ENCODE measurements around the gene SGTA.
"Not testable (repeated sequence)": the region's sequence is repeated elsewhere in the genome, so short reads cannot be mapped to it uniquely, and the experiment has no call there.

The SGTA gene

GRCh38 chr19:2820112-2820702 lies 37.1 kb upstream of the SGTA start:
- in situ Hi-C loops (cut with MboI; ENCODE audit: low sequenced_read_pairs, unreplicated experiment): no loop called here
- no peak for TF ChIP-seq CTCF (IDR thresholded peaks at IDR 0.05; ENCODE audit: borderline replicate concordance, control extremely low read depth, extremely low read depth, insufficient read depth, missing control alignments)
- DNase-seq (ENCODE audit: low spot score): peak; percentile 52

DNA sequence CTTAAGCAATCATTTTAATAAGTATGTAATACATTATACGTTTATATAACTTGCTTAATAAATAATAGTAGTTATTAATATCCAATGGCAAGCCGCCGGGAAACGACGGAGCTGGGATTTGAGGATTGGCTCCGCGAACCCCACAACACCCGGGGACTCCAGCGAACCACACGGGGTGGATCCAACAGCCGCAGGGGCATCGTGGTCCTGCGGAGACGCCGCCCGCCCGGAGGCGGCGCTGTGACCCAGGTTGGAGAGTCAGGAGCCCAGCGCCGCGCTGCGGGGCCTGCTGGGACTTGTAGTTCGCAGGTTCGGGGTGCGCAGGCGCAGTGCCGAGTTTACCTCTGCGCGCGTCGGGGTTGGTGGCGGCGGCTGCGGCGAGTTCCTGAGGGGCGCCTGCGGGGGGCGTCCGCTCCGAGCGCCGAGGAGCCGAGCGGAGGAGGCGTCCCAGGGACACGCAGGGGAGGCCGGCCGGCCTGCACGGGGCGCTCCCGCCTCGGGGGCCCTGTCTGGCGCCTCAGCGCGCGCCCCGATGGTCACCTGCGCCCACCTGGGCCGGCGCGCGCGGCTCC lies 36.6 kb upstream of the SGTA start, which contains the start of gene ZNF554:
ZNF554 (plus strand) TSS at position 329 of the 572 bp plus-strand sequence; CDS start at position 533, 204 bp downstream.
- in situ Hi-C loops (cut with MboI; ENCODE audit: low sequenced_read_pairs, unreplicated experiment): no loop called here
- DNase-seq (ENCODE audit: low spot score): peak; percentile 97
- TF ChIP-seq CTCF (IDR thresholded peaks at IDR 0.05; ENCODE audit: borderline replicate concordance, control extremely low read depth, extremely low read depth, insufficient read depth, missing control alignments): peak; percentile 93

DNA sequence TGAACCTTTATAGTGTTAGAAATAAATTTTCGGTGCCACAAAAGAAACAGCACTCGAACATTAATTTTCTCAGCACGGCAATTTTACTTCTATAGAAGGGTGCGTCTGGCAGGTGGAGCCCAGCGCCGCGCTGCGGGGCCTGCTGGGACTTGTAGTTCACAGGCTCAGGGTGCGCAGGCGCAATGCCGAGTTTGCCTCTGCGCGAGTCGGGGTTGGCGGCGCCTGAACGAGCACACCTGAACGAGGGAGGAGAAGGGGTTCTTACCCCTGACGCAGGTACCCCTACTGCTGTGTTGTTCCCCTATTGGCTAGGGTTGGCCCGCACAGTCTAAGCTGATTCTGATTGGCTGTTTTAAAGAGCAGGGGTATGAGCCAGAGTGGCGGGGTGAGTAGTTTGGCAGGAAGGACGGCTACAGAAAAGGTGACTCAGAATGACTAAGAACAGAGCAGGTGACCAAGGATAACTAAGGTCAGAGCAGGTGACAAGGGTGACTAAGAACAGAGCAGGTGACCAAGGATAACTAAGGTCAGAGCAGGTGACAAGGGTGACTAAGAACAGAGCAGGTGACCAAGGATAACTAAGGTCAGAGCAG lies 34.3 kb upstream of the SGTA start:
- DNase-seq (ENCODE audit: low spot score); in situ Hi-C loops (cut with MboI; ENCODE audit: low sequenced_read_pairs, unreplicated experiment): not testable (repeated sequence)

DNA sequence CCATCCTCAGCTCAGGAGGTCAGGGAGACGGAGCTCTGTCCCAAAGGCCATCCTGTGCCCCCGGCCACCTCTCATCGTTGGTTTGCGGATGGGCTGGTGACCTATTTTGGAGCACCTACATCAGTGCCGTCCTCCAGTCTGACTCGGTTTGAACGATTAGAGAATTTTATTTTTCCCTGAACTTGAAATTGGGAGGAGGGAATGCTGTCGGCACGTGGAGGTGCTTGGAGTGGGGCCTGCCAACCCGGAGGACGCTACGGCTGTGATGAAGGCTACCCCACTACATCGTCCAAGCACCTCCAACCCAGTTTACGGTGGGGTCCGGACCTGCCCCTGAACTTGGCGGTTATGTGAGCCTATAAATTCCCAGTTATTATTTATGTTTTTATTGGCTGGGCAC lies 33.6 kb upstream of the SGTA start:
- no peak for DNase-seq (ENCODE audit: low spot score)
- no peak for TF ChIP-seq CTCF (IDR thresholded peaks at IDR 0.05; ENCODE audit: borderline replicate concordance, control extremely low read depth, extremely low read depth, insufficient read depth, missing control alignments)
- in situ Hi-C loops (cut with MboI; ENCODE audit: low sequenced_read_pairs, unreplicated experiment): no loop called here

GRCh38 chr19:2815923-2816322 lies 32.9 kb upstream of the SGTA start:
- DNase-seq (ENCODE audit: low spot score): no peak
- in situ Hi-C loops (cut with MboI; ENCODE audit: low sequenced_read_pairs, unreplicated experiment): no loop called here
- TF ChIP-seq CTCF (IDR thresholded peaks at IDR 0.05; ENCODE audit: borderline replicate concordance, control extremely low read depth, extremely low read depth, insufficient read depth, missing control alignments): no peak

- DNase-seq (ENCODE audit: low spot score): no peak
- in situ Hi-C loops (cut with MboI; ENCODE audit: low sequenced_read_pairs, unreplicated experiment): no loop called here
- TF ChIP-seq CTCF (IDR thresholded peaks at IDR 0.05; ENCODE audit: borderline replicate concordance, control extremely low read depth, extremely low read depth, insufficient read depth, missing control alignments): no peak
Observed at GRCh38 chr19:2815191-2815614, 32.1 kb upstream of the SGTA start.

GRCh38 chr19:2814426-2814825 lies 31.4 kb upstream of the SGTA start:
- DNase-seq (ENCODE audit: low spot score): no peak
- in situ Hi-C loops (cut with MboI; ENCODE audit: low sequenced_read_pairs, unreplicated experiment): no loop called here
- no peak for TF ChIP-seq CTCF (IDR thresholded peaks at IDR 0.05; ENCODE audit: borderline replicate concordance, control extremely low read depth, extremely low read depth, insufficient read depth, missing control alignments)

Data from GM13976 (cell line).